GM12891 (cell line): ENCODE measurements around the gene UGT2B7.

ENCODE experiments used
- POLR2A ChIP-seq: IDR thresholded peaks from 2 replicates; pipeline ENCODE4 v1.6.1; 2011; ENCODE audit warnings: low read depth, low read length, control low read depth
- POLR2AphosphoS5 ChIP-seq: IDR thresholded peaks from 2 replicates; pipeline ENCODE4 v1.6.1; 2011; ENCODE audit warnings: low read depth, low read length, control low read depth
- SPI1 ChIP-seq: IDR thresholded peaks from 2 replicates; pipeline ENCODE4 v1.6.1; 2011; ENCODE audit warnings: low read depth, low read length, control low read depth
- TAF1 ChIP-seq: IDR thresholded peaks from 2 replicates; pipeline ENCODE4 v1.6.1; 2011; ENCODE audit warnings: low read depth, low read length, control low read depth

DNA sequence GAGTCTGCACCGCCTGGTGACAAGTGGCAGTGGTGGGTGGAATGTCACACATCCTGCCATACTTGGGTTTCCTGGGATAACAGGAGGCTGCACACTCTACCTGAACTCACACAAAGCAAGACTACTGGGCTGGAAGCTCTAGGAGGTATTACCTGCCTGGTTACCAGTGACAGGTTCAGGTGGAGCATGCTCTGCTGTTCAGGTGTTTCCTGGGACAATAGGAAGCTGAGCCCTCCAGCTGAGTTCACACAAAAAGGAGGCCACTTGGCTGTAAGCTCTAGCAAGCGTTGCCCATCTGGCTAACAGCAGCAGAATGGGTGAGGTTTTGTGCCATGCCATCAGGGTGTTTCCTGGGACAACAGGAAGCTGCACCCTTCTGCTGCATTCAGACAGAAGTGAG lies 17.4 kb upstream of the UGT2B7 start:
- TF ChIP-seq POLR2A (no peak), POLR2AphosphoS5 (no peak), TAF1 (no peak), SPI1 (no peak)
